GM21786 (cell line): ENCODE results near the gene ERI2.
"Not testable (repeated sequence)": the region's sequence is repeated elsewhere in the genome, so short reads cannot be mapped to it uniquely, and the experiment has no call there.

Source experiments
- ATAC-seq: cut with Tn5 transposase; IDR thresholded peaks from one replicate; pipeline ENCODE4 v1.9.1; 2021; ENCODE audit not compliant: unreplicated experiment

Gene ERI2

DNA sequence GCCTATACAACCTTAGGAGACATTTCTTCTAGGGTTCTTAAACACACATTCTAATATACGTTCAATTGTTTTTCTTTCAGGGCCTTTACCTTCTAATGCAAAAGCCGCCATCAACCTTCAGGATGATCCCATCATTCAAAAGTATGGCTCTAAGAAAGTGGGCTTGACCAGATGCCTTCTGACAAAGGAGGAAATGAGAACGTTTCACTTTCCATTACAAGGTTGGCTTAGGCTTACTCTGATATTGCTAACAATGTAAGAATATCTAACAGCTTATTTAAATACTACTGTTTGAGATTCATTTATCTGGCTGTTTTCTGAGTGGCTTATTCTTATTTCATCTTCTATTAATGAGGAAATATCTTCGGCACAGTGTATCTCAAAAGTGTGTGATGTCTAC, 15.4 kb upstream of the ERI2 start:
- no peak for ATAC-seq

DNA sequence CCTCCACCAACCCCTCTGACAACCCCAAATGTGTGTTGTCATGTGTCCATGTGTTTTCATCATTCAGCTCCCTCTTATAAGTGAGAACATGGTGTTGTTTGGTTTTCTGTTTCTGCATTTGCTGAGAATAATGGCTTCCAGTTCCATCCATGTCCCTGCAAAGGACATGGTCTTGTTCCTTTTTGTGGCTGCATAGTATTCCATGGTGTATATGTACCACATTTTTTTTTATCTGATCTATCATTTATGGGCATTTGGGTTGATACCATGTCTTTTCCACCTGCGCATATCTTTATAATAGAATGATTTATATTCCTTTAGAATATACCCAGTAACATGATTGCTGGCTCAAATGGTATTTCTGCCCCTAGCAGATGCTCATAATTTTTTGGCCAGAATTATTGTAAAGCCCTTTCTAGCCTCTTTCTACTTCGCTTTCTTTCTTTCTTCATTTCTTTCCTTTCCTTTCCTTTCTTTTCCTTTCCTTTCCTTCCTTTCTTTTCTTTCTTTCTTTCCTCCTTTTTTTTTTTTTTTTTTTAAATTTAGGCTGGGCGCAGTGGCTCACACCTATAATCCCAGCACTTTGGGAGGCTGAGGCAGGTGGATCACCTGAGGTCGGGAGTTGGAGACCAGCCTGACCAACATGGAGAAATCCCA, 12.8 kb upstream of the ERI2 start:
- no peak for ATAC-seq

DNA sequence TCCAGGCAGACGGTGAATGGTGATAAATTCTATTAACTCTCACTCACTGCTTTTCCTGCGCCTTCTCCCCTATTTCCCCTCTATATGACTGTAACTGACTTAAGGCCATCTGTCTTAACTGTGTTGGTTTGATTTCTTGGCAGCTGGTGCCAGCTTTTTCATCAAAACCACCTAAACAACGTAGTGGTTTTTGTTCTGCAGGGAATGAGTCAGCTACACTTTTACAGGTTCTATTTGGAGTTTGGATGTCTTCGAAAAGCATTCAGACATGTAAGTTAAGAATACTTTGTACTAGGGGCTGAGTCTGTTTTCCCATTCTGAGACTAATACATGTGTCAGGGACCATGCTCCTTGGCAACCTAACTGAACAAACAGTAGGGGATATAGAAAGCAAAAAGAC, 8.5 kb upstream of the ERI2 start:
- no peak for ATAC-seq

DNA sequence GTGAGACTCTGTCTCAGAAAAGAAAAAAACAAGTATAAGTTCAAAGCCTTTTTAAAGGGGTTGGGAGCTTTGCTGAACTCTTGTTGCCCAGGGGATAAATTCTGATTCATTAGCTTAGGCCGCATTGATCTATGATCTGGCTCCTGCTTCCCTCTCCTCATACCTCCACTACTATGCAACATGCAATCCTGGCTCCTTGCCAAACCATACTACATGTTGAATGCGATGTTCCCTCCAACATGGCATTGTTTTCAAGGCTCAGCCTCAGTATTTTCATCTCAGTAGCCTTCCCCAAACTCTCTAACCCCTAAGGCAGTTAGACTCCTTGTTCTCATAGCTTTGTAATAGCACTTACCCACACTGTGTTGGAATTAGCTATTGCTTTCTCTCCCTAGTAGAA, 6.2 kb upstream of the ERI2 start:
- no peak for ATAC-seq

DNA sequence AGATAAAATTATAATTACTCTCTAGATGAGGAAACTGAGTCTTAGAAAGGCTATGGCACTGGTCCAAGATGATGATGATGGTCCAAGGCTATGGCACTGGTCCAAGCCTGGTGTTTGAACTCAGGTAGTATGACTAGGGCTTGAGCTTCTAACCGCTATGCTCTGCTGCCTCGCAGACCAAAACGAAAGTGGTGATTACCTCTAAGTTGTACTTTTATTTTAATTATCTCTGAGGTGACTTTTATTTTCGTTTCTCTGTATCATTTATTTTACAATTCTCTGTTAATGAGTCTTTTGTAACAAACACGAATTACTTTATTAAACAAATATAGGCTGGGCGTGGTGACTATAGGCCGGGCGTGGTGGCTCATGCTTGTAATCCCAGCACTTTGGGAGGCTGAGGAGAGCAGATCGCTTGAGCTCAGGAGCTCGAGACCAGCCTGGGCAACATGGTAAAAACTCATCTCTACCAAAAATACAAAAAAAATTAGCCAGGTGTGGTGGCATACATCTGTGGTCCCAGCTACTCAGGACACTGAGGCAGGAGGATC, 5.7 kb upstream of the ERI2 start:
- no peak for ATAC-seq

DNA sequence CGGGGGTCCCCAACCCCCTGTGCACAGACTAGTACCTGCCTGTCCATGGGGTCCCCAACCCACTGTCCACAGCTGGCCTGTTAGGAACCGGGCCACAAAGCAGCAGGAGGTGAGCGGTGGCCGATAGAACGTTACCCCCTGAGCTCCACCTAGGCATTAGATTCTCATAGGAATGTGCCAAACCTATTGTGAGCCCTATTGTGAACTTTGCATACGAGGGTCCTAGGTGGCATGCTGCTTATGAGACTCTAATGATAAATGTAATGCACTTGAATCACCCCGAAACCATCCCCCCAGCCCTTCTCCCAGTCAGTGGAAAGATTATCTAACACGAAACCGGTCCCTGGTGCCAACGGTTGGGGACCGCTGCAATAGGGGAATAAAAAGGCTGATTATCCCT, 1.6 kb upstream of the ERI2 start:
- ATAC-seq, result no peak

DNA sequence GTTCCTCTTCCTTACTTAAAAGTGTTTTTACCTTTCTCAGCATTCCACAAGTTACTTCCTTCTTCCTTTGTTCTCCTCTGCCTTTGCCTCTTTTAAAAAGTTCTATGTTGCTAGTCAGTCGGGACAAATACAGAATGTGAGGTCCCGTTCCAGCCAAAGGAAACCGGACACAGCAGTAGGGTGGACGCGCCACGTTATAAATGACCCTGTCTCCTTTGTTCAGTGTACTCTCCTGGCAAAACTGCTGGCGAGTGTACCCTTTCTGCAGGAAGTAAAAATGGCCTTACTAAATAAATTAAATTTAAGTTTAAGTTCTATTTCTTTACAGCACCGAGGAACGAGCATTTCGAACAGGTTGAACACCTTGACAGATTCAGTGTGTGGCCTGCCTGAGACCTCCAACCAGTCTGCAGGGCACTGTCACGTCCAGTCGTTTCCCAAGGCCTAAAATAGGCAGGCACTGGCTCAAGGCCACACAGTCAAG, 546 bp downstream of the ERI2 start:
- ATAC-seq, result not testable (repeated sequence)

DNA sequence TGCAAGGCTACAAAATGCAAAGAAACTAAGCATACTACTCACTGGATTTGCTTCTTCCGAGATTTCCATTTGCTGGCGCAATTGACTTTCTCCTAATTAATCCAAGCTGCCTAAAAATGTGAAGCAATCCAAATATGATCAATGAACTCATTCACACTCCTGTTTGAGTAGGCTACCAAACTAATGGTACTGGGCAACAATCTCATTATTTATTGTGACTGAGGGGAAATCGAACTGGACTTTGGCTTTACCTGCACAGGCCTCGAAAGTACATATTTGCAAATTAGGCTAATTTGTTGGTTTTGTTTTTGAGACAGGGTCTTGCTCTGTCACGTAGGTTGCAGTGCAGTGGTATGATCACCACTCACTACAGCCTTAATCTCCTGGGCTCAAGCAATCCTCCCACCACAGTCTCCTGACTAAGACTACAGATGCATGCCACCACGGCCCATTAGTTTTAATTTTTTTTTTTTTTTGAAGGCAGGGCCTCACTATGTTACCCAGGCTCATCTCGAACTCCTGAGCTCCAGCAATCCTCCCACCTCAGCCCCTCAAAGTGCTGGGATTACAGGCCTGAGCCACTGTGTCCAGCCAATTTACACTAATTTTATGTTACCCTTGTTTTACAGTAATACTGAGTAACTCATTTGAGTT, 2.6 kb downstream of the ERI2 start:
- ATAC-seq, result no peak

DNA sequence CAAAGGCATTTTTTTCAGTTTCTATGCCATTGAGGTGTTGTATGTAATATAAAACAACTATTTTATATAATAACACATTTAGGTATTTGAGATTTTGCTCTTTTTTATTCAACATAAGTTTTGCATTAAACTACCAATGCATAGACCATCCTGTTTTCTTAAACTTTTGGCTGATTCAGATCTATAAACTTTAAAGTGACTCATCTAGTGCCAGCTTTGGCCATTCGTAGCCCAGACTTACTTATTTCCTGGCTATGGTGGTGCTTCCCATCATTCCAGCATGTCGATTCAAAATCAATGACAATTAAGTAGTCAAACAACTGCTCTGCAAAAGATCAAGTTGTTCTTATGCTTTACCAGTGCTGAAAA, 3.1 kb downstream of the ERI2 start:
- ATAC-seq, result no peak

DNA sequence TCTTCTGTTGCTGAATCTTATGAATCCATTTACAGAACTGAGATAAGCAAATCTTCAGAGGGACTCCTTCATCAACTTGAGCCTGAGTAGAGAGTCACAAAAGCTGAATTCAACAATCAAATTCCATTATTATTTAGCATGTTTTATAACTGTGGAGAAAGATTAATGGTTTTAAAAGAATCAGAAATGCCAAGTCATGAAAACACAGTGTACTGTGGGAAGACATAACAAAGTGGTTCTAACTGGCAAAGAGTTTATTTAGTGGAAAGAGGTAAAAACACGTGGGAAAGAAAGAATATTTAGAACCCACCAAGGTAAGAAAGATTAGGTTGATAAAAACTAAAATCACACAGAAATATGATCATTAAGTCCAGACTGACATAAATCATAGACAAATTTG, 5.0 kb downstream of the ERI2 start:
- no peak for ATAC-seq

DNA sequence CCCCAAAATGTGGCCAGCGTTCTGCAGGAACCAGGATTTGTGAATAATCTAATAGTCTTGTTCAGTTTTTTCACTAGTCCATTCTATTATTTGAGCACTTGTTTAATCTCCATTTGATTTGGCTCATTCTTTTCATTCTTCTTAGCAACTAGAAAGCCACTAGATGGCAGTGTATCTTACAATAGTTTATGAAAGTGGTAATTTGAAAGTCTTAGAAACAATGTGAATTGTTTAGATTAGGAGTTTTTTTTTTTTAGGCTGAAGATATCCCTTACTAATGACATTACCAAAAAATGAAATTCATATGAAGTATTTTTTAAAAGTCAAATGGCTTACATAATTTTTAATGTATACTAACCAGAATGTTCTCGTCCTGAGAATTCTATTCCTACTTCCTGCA, 6.7 kb downstream of the ERI2 start:
- no peak for ATAC-seq

DNA sequence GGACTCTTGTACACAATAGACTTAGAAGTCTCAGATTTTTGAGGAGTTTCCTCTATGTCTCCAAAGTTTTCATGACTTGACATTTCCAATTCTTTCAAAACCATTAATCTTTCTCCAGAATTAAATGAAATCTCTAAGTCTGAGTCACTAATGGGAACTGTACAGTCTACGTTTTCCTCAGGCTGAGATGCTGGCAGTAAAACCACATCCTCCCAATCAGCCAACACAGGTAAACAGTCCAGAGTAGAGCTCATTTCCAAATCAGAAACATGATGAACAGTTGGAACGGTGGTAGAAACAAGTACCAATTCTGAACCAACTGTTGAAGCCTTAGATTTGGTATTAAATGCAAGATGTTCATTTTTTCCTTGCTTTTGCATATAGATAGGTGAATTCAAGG, 7.9 kb downstream of the ERI2 start:
- no peak for ATAC-seq

DNA sequence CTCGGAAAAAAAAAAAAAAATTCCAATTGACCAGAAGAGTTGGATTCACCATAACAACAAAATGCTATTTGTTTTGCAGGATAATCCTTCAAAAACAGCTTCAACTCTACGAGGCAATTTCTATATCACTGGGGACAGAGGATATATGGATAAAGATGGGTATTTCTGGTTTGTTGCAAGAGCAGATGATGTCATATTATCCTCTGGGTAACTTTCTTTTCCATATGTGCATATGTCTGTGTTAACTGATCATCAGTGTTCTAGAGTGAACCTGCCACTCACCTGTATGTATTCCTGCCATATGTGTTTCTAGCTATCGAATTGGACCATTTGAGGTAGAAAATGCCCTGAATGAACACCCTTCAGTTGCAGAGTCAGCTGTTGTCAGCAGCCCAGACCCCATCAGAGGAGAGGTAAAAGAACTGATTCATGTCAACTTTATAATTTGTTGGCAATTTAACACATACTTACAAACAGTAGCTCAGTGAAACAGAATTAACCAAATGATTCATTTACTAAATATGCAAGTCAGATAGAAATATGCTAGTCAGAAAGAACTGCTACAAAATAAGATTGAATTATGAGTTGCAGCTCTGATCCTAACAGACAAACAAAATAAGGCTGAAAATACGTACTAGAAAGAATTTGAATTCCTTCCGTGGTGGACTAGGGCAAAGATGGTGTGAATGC, 14.2 kb downstream of the ERI2 start:
- ATAC-seq, result no peak

DNA sequence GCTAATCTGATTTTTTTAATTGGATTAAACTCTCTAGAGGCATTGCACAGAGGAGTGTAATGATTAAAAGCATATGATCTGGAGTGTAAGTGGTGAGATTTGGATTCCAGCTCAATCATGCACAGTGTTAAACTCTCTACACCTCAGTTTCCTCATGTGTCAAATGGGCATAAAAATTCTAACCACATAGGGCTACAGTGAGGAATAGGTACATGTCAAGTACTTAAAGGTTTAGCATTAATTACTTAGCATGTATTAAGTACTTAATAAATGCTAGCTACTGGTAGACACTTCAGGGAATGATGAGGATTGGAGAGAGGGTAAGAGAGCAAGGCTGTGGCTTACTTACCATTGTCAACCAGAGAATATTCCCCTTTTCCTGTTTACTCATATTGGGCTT, 17.1 kb downstream of the ERI2 start:
- ATAC-seq, result no peak

DNA sequence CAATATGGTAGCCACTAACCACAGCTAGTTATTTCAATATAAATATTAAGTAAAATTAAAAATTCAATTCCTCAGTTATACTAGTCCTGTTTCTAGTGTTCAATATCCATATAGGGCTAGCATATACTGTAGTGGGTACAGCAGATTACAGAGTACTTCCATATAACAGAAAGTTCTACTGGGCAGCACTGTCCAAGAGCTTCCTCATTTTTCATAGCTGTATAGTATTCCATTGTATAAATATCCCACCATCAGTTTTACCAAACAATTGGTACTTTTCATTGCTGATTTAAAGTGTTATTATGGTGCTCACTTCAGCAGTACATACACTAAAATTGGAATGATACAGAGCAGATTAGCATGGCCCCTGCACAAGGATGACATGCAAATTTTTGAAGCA, 22.1 kb downstream of the ERI2 start:
- no peak for ATAC-seq

DNA sequence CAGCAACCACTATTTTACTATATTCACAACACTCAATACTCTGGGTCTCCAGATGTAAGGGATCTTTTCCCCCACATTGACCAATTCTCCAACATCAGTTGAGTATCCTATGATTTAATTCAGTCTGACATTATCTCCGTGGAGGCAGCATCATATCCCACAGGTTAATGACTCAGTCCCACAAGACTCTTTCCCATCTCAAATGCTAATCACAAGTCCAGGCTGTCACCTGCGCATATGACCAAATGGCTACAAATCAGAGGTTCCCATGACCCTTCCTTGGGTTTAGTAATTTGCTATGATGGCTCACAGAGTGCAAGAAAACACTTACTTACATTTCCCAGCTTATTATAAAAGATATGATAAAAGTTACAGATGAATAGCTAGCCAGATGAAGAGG, 23.8 kb downstream of the ERI2 start:
- no peak for ATAC-seq

DNA sequence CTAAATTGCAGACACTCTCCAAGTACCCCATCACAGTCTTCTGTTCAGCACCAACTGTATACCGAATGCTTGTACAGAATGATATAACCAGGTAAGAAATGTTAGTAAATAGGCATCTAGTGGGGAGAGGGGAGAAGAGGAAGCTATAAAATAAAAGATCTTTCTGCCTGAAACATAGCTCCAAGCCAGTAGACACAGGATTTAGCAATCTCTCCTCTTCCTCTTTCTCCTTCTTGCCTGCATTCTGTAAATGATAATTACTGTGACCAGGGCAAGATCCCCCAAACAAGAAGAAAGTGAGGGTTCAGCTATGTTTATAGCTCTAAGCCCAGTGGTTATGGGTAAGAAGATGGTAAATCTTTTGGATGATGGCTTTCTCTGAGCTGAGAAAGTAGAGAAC, 24.6 kb downstream of the ERI2 start:
- ATAC-seq, result no peak

DNA sequence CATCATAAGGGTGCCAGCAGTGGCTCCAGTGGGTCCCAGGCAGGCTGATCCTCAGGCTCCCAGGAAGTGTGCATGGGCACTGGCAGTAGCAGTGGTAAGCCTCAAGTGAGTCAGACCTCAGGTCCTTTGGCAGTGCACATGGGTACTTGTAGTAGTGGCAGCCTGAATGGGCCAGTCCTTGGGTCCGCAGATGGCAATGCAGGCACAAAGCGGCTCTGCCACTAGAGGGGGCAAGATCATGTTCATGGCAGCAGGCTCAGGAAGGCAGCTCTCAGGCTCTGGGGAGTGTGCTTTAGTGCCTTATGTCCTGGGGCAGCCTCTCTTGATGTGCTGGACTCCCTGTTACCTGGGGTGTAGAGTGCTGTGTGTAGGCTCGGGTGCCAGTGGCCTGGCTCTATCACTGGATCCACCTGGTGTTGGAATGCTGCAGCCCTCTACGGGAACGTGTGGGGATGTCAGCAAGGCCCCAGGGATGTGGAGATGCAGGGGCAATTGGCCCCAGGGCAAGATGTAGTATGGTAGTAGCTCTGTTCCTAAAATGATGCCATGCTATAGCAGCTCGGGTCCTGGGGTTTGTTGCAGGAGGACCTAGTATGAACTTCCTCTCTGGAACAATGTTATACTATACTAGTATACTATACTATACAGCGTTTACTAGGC, 31.4 kb downstream of the ERI2 start:
- ATAC-seq, result no peak

DNA sequence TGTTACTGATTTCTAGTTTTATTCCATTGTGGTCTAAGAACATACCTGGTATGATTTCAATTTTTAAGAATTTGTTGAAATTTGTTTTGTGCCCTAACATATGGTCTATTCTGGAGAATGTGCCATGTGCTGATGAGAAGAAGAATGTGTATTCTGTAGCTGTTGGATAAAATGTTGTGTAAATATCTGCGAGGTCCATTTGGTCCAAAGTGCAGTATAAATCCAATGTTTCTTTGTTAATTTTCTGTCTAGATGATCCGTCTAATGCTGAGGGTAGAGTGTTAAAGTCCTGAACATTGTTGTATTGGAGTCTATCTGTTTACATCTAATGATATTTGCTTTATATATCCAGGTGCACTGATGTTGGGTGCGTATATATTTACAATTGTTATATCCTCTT, 32.6 kb downstream of the ERI2 start:
- no peak for ATAC-seq

DNA sequence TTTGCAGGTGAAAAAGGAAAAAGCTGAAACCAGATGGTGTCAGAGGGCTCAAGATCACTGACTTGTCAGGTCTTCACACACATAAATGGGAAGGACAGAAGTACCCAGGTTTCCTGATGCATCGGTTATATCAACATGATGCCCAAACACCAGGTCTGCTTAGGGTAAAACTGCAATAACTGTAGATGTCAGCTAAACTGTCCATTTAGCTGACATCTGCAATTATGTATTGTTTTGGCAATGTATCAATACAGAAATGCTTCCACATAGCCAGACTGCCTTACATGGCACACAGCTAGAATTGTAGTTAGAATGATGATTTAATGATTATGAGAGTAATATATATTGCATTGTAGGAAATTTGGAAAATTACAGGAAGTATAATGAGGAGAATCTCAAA, 37.5 kb downstream of the ERI2 start:
- ATAC-seq, result no peak

DNA sequence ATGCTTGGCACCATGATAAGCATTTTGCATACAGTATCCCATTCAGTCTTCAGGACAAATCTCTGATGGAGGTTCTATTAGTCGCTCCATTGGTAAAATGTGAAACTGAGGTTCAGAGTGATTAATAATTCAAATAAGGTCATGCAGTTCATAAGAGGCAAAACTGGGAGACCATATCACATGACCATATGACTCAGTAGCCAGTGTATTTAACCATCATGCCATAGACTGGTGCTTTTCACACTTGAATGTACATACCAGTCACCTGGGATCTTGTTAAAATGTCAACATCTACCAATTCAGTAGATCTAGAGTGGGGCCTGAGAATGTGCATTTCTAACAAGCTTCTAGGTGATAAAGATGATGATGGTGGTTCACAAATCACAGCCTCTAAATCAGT, 38.2 kb downstream of the ERI2 start:
- ATAC-seq, result no peak

DNA sequence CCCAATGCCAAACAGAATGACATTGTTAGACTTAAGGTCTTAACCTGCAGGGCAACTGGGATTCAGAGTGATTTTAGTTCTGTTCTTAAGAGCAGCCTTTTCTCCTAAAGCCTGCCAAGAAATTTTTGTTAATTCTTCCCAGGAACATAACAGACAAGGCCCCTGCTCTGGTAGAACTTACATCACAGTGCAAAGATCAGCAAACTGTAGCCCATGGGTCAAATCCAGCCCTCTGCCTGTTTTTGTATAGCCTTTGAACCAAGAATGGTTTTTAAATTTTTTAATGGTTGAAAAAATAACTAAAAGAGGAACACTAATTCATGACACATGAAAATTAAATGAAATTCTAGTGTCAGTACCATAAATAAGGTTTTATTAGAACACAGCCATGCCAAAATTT, 38.7 kb downstream of the ERI2 start:
- ATAC-seq, result no peak
